GM12801 (cell line): Measurements from ENCODE around the gene EML5.

Experiments used
- CTCF ChIP-seq: IDR thresholded peaks from one replicate; pipeline ENCODE4 v1.5.1; 2011; ENCODE audit warnings: control low read depth; ENCODE audit not compliant: insufficient read length; ENCODE audit errors: extremely low read depth

Gene EML5

GRCh38 chr14:88681755-88682494, 110.8 kb downstream of the EML5 start:
- TF ChIP-seq CTCF, result no peak

GRCh38 chr14:88669346-88669745, 123.4 kb downstream of the EML5 start:
- TF ChIP-seq CTCF, result no peak

GRCh38 chr14:88668448-88669116, 124.2 kb downstream of the EML5 start:
- no peak for TF ChIP-seq CTCF

- peak; percentile 81 for TF ChIP-seq CTCF
Measured at GRCh38 chr14:88667555-88668273, 125.0 kb downstream of the EML5 start.

- TF ChIP-seq CTCF, result no peak
Measured at GRCh38 chr14:88660056-88660455, 132.7 kb downstream of the EML5 start.

GRCh38 chr14:88639221-88639620, 153.5 kb downstream of the EML5 start:
- no peak for TF ChIP-seq CTCF

GRCh38 chr14:88632512-88632911, 160.2 kb downstream of the EML5 start:
- TF ChIP-seq CTCF, result no peak
